ENCODE measurements around the gene ERP44. TPM values are rescaled to one million over a fixed set of nuclear protein-coding genes. Genes with fewer than 3 reads are reported as not detected.
"Not testable (repeated sequence)": the region's sequence is repeated elsewhere in the genome, so short reads cannot be mapped to it uniquely, and the experiment has no call there.

ERP44 gene
- total and polyA plus RNA-seq, 3 donors from 2014 or later: 14.6 to 18.3 (median 17.8) TPM

GRCh38 chr9:100066539-100066938, 32.3 kb downstream of the ERP44 start:
- intact Hi-C loops (cut with DNase I; ENCODE audit: low total_unique reads): no loop called here
- no peaks in the 10 kb centered on the region for H3K9me3 ChIP-seq
- WGBS, 2 donors: 14 to 16% methylated on average over 2 of the region's 2 CpGs
- peak overlapping the region in 1 of 2 donors; percentile 59 for H3K27ac ChIP-seq
- no peaks in the 10 kb centered on the region for H3K36me3 ChIP-seq (ENCODE audit: low read depth, missing control alignments)
- H3K4me1 ChIP-seq: peaks cover 3% of the 10 kb centered on the region
- no peak overlapping the region for H3K4me3 ChIP-seq
- no peak for TF ChIP-seq POLR2A (IDR thresholded peaks at IDR 0.05)
- TF ChIP-seq CTCF (IDR thresholded peaks at IDR 0.05): no peak
- H3K27me3 ChIP-seq: no peaks in the 10 kb centered on the region
- DNase-seq: no peak

GRCh38 chr9:100064872-100065581, 33.8 kb downstream of the ERP44 start:
- Histone ChIP-seq H3K4me1 (peaks cover 3% of the 10 kb centered on the region), H3K27me3 (no peaks in the 10 kb centered on the region), H3K36me3 (ENCODE audit: low read depth, missing control alignments) (no peaks in the 10 kb centered on the region), H3K27ac (no peak overlapping the region), H3K4me3 (no peak overlapping the region), H3K9me3 (no peaks in the 10 kb centered on the region)
- 91 to 92% methylated on average over 8 of the region's 8 CpGs for WGBS, 2 donors
- intact Hi-C loops (cut with DNase I; ENCODE audit: low total_unique reads): no loop called here
- DNase-seq: no peak
- TF ChIP-seq CTCF (IDR thresholded peaks at IDR 0.05) (no peak), POLR2A (IDR thresholded peaks at IDR 0.05) (no peak)

- Histone ChIP-seq H3K27ac (no peak overlapping the region), H3K27me3 (no peaks in the 10 kb centered on the region), H3K36me3 (ENCODE audit: low read depth, missing control alignments) (no peaks in the 10 kb centered on the region), H3K4me3 (no peak overlapping the region), H3K9me3 (no peaks in the 10 kb centered on the region), H3K4me1 (peaks cover 3% of the 10 kb centered on the region)
- no peak for DNase-seq
- 27 to 37% methylated on average over 3 of the region's 3 CpGs for WGBS, 2 donors
- intact Hi-C loops (cut with DNase I; ENCODE audit: low total_unique reads): no loop called here
- TF ChIP-seq CTCF (IDR thresholded peaks at IDR 0.05): no peak
- no peak for TF ChIP-seq POLR2A (IDR thresholded peaks at IDR 0.05)
Measured at GRCh38 chr9:100063185-100063584, 35.6 kb downstream of the ERP44 start.

- H3K4me3 ChIP-seq; H3K36me3 ChIP-seq (ENCODE audit: low read depth, missing control alignments); H3K27ac ChIP-seq; intact Hi-C loops (cut with DNase I; ENCODE audit: low total_unique reads); H3K9me3 ChIP-seq; H3K4me1 ChIP-seq; DNase-seq; H3K27me3 ChIP-seq: not testable (repeated sequence)
- WGBS, 2 donors: 82 to 86% methylated on average over 1 of the region's 1 CpG
Measured at GRCh38 chr9:100062683-100063082, 36.1 kb downstream of the ERP44 start.

- no peaks in the 10 kb centered on the region for H3K36me3 ChIP-seq (ENCODE audit: low read depth, missing control alignments)
- no peak for TF ChIP-seq POLR2A (IDR thresholded peaks at IDR 0.05)
- TF ChIP-seq CTCF (IDR thresholded peaks at IDR 0.05): no peak
- H3K4me1 ChIP-seq: no peaks in the 10 kb centered on the region
- no peak overlapping the region for H3K27ac ChIP-seq
- H3K9me3 ChIP-seq: no peaks in the 10 kb centered on the region
- intact Hi-C loops (cut with DNase I; ENCODE audit: low total_unique reads): no loop called here
- no peak for DNase-seq
- WGBS, 2 donors: 89 to 94% methylated on average over 4 of the region's 4 CpGs
- H3K4me3 ChIP-seq: no peak overlapping the region
- H3K27me3 ChIP-seq: no peaks in the 10 kb centered on the region
Measured at GRCh38 chr9:100058699-100059579, 39.9 kb downstream of the ERP44 start.
